Loucy (cell line): ENCODE measurements around the gene MBNL1.

Experiments
- CTCF ChIP-seq: fragments of 200-600 bp; sonication (generic); conservative IDR thresholded peaks from 2 replicates; pipeline ENCODE4 v1.5.1; 2014; ENCODE audit warnings: mild to moderate bottlenecking, antibody characterized with exemption, low read length
- EZH2phosphoT487 ChIP-seq: fragments of 200-600 bp; IDR thresholded peaks from 2 replicates; pipeline ENCODE4 v1.6.1; 2018; ENCODE audit warnings: antibody characterized with exemption, mild to moderate bottlenecking, moderate library complexity, borderline replicate concordance

GRCh38 chr3:152496286-152496685 is 227.6 kb downstream of the MBNL1 start:
- TF ChIP-seq CTCF = no peak
- no peak for TF ChIP-seq EZH2phosphoT487
